OCI-LY1 (cell line): ENCODE data around the gene ENSA.
"Not testable (repeated sequence)": the region's sequence is repeated elsewhere in the genome, so short reads cannot be mapped to it uniquely, and the experiment has no call there.

Experiments
- H2AFZ ChIP-seq: fragments of 200-600 bp; sonication (generic), shearing (Covaris generic); 2 replicates; pipeline ENCODE4 v1.6.0; 2014; ENCODE audit warnings: antibody characterized with exemption, mild to moderate bottlenecking, low read length
- H3F3A ChIP-seq: fragments of 200-600 bp; sonication (generic), shearing (Covaris generic); 2 replicates; pipeline ENCODE4 v1.6.0; 2014; ENCODE audit warnings: mild to moderate bottlenecking, antibody characterized with exemption, low read length, moderate library complexity; ENCODE audit not compliant: insufficient read depth
- H3K27ac ChIP-seq: fragments of 200-600 bp; sonication (generic); 2 replicates; pipeline ENCODE4 v1.5.1; 2014; ENCODE audit warnings: low read length, mixed run types, mild to moderate bottlenecking, low read depth; ENCODE audit not compliant: poor library complexity, severe bottlenecking
- H3K27me3 ChIP-seq: fragments of 200-600 bp; sonication (generic); 2 replicates; pipeline ENCODE4 v1.6.0; 2014; ENCODE audit warnings: antibody characterized with exemption, mild to moderate bottlenecking, low read length, moderate library complexity; ENCODE audit not compliant: insufficient read depth
- H3K36me3 ChIP-seq: fragments of 200-600 bp; sonication (generic); 2 replicates; pipeline ENCODE4 v1.6.1; 2014; ENCODE audit warnings: mild to moderate bottlenecking, antibody characterized with exemption, low read length, moderate library complexity, mixed read lengths; ENCODE audit not compliant: insufficient read depth
- H3K4me1 ChIP-seq: fragments of 200-600 bp; sonication (generic); 2 replicates; pipeline ENCODE4 v1.5.1; 2014; ENCODE audit warnings: mild to moderate bottlenecking, low read length, moderate library complexity; ENCODE audit not compliant: insufficient read depth, severe bottlenecking
- H3K4me2 ChIP-seq: fragments of 200-600 bp; sonication (generic), shearing (Covaris generic); 2 replicates; pipeline ENCODE4 v1.6.1; 2014; ENCODE audit warnings: low read length
- H3K4me3 ChIP-seq: fragments of 200-600 bp; sonication (generic); 2 replicates; pipeline ENCODE4 v1.5.1; 2014; ENCODE audit warnings: low read length, low read depth, mild to moderate bottlenecking, mixed read lengths; ENCODE audit not compliant: poor library complexity, severe bottlenecking
- H3K79me2 ChIP-seq: fragments of 200-600 bp; shearing (Covaris generic); 2 replicates; pipeline ENCODE4 v1.6.1; 2016; ENCODE audit warnings: mixed run types, low read length, mixed read lengths; ENCODE audit not compliant: insufficient read depth
- H3K9ac ChIP-seq: fragments of 200-600 bp; sonication (generic), shearing (Covaris generic); 2 replicates; pipeline ENCODE4 v1.6.1; 2014; ENCODE audit warnings: mild to moderate bottlenecking, low read length, mixed read lengths
- H3K9me2 ChIP-seq: fragments of 200-600 bp; sonication (generic), shearing (Covaris generic); 2 replicates; pipeline ENCODE4 v1.6.1; 2014; ENCODE audit warnings: low read depth, mild to moderate bottlenecking, low read length, mixed read lengths
- H3K9me3 ChIP-seq: fragments of 200-600 bp; shearing (Covaris generic); 2 replicates; pipeline ENCODE4 v1.6.1; 2014; ENCODE audit warnings: low read length, mixed read lengths
- H4K20me1 ChIP-seq: fragments of 200-600 bp; sonication (generic), shearing (Covaris generic); 2 replicates; pipeline ENCODE4 v1.6.0; 2016; ENCODE audit warnings: mild to moderate bottlenecking, low read length; ENCODE audit not compliant: insufficient read depth
- EZH2 ChIP-seq: fragments of 200-600 bp; sonication (generic), shearing (Covaris generic); IDR thresholded peaks from 2 replicates; pipeline ENCODE4 v1.8.0; 2017; ENCODE audit warnings: borderline replicate concordance, mixed run types, mild to moderate bottlenecking, antibody characterized with exemption, low read length, moderate library complexity, mixed read lengths
- TF ChIP-seq, protein P1 (sequence below): fragments of 200-600 bp; sonication (generic), shearing (Covaris generic); IDR thresholded peaks from 2 replicates; pipeline ENCODE4 v1.5.1; 2017; ENCODE audit warnings: mild to moderate bottlenecking, antibody characterized with exemption, low read length, moderate library complexity, mixed read lengths

The ENSA gene

DNA sequence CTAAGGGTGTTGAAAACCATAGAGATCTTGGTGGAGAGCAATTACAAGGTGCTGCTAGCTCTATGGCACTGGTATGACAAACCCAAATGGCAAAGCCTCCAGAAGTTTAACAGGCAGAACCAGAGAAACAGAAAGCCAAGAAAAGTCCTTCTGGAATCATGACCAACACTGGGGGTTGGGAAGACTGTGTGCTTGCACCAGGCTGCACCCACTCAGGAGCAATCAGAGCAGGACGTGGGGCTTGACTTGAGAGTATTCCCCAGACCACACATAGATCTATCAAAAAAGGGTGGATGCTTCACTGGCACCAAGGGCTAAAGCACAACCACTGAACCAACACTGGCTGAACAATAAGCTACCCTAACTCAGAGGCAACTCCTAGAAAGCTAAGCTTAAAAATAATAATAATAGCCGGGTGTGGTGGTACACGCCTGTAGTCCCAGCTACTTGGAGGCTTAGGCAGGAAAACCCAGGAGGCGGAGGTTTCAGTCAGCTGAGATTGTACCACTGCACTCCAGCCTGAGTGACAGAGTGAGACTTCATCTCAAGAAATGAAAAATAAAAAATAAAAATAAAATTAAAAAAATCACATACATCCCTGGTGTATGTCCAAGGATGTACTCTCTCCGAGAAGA, 20.1 kb upstream of the ENSA start:
- Histone ChIP-seq H3K4me1 (no peaks in the 10 kb centered on the region), H3K9me3 (no peaks in the 10 kb centered on the region), H3F3A (no peaks in the 10 kb centered on the region), H3K27ac (no peak overlapping the region), H3K27me3 (no peaks in the 10 kb centered on the region), H3K4me2 (no peak overlapping the region), H4K20me1 (no peaks in the 10 kb centered on the region), H3K79me2 (no peaks in the 10 kb centered on the region), H3K36me3 (peaks cover 24% of the 10 kb centered on the region; the same call in 1 of the 2 replicates), H3K9me2 (no peaks in the 10 kb centered on the region), H2AFZ (no peak overlapping the region), H3K9ac (no peak overlapping the region), H3K4me3 (no peak overlapping the region)
- TF ChIP-seq, protein P1, sequence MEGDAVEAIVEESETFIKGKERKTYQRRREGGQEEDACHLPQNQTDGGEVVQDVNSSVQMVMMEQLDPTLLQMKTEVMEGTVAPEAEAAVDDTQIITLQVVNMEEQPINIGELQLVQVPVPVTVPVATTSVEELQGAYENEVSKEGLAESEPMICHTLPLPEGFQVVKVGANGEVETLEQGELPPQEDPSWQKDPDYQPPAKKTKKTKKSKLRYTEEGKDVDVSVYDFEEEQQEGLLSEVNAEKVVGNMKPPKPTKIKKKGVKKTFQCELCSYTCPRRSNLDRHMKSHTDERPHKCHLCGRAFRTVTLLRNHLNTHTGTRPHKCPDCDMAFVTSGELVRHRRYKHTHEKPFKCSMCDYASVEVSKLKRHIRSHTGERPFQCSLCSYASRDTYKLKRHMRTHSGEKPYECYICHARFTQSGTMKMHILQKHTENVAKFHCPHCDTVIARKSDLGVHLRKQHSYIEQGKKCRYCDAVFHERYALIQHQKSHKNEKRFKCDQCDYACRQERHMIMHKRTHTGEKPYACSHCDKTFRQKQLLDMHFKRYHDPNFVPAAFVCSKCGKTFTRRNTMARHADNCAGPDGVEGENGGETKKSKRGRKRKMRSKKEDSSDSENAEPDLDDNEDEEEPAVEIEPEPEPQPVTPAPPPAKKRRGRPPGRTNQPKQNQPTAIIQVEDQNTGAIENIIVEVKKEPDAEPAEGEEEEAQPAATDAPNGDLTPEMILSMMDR: no peak
- TF ChIP-seq EZH2: no peak

DNA sequence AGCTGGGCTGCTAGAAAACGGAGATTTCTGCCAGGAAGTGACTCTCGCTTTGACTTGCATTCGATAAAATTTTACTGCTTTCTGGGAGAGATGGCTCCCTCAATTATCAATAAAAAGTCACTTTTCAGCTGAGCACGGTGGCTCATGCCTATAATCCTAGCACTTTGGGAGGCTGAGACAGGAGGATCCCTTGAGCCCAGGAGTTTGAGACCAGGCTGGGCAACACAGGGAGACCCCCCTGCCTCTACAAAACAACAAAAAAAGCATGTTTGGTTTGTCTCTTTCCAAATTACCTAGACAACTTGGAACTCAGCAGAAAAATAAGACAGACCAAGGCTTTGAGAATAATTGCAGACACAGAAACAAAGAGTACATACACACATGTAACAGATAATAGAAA, 12.9 kb upstream of the ENSA start:
- Histone ChIP-seq H3K27ac (no peak overlapping the region), H3K36me3 (peaks cover 6% of the 10 kb centered on the region; the same call in 1 of the 2 replicates), H3K4me1 (no peaks in the 10 kb centered on the region), H3K4me2 (no peak overlapping the region), H3K27me3 (no peaks in the 10 kb centered on the region), H3K9ac (no peak overlapping the region), H3K9me2 (no peaks in the 10 kb centered on the region), H3F3A (no peaks in the 10 kb centered on the region), H3K79me2 (no peaks in the 10 kb centered on the region), H2AFZ (no peak overlapping the region), H4K20me1 (no peaks in the 10 kb centered on the region), H3K4me3 (no peak overlapping the region), H3K9me3 (no peaks in the 10 kb centered on the region)
- no peak for TF ChIP-seq EZH2
- TF ChIP-seq, protein P1: no peak

DNA sequence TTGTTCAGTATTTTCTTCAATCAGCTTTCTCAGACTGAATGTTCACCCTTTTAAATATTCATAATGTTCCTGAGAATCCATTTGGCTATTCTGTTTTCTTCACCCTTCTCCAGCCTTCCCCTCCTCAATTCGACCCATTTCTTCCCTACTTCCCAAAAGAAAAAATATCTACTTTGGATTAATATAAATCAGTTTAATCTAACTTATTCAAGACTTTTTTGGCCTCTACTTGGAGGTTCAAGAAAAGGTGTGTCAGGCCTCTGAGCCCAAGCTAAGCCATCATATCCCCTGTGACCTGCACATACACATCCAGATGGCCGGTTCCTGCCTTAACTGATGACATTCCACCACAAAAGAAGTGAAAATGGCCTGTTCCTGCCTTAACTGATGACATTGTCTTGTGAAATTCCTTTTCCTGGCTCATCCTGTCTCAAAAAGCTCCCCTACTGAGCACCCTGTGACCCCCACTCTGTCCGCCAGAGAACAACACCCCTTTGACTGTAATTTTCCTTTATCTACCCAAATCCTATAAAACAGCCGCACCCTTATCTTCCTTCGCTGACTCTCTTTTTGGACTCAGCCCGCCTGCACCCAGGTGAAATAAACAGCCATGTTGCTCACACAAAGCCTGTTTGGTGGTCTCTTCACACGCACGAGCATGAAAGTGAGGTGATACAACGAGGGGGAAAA, 11.9 kb upstream of the ENSA start:
- H3K36me3 ChIP-seq, H3K4me2 ChIP-seq, H3K4me3 ChIP-seq, H3F3A ChIP-seq, H3K9me3 ChIP-seq, H2AFZ ChIP-seq, H4K20me1 ChIP-seq, H3K27ac ChIP-seq, H3K9ac ChIP-seq, H3K27me3 ChIP-seq, H3K9me2 ChIP-seq, H3K4me1 ChIP-seq, H3K79me2 ChIP-seq: not testable (repeated sequence)

DNA sequence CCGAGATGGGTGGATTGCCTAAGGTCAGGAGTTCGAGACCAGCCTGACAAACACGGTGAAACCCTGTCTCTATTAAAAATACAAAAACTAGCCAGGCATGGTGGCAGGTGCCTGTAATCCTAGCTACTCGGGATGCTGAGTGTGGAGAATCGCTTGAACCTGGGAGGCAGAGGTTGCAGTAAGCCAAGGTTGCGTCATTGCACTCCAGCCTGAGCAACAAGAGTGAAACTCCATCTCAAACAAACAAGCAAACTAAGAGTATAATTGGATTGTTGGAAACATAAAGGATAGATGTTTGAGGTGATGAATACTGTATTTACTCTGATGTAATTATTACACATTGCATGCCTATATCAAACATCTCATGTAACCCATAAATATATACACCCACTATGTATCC, 9.0 kb upstream of the ENSA start:
- H3K4me1 ChIP-seq: peaks cover 15% of the 10 kb centered on the region
- H4K20me1 ChIP-seq, H3K9me2 ChIP-seq, H3K36me3 ChIP-seq, H3F3A ChIP-seq, H3K79me2 ChIP-seq, H3K27me3 ChIP-seq, H3K9ac ChIP-seq, H3K4me2 ChIP-seq, H3K27ac ChIP-seq, H2AFZ ChIP-seq, H3K9me3 ChIP-seq, H3K4me3 ChIP-seq: not testable (repeated sequence)

DNA sequence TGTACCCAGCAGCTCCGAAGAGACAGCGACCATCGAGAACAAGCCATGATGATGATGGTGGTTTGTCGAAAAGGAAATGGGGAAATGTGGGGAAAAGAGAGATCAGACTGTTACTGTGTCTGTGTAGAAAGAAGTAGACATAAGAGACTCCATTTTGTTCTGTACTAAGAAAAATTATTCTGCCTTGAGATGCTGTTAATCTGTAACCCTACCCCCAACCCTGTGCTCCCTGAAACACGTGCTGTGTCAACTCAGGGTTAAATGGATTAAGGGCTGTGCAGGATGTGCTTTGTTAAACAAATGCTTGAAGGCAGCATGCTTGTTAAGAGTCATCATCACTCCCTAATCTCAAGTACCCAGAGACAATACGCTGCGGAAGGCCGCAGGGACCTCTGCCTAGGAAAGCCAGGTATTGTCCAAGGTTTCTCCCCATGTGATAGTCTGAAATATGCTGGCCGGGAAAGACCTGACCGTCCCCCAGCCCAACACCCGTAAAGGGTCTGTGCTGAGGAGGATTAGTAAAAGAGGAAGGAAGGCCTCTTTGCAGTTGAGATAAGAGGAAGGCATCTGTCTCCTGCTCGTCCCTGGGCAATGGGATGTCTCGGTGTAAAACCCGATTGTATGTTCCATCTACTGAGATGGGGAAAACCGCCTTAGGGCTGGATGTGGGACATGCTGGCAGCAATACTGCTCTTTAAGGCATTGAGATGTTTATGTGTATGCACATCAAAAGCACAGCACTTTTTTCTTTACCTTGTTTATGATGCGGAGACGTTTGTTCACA, 5.6 kb upstream of the ENSA start:
- not testable (repeated sequence) for H2AFZ ChIP-seq, H3K36me3 ChIP-seq, H3K9me2 ChIP-seq, H3K79me2 ChIP-seq, H3K9ac ChIP-seq, H3F3A ChIP-seq, H3K9me3 ChIP-seq, H3K27me3 ChIP-seq, H4K20me1 ChIP-seq
- H3K27ac ChIP-seq: peak overlapping the region; percentile 33
- peak overlapping the region; percentile 32 for H3K4me3 ChIP-seq
- peak overlapping the region; percentile 45; the same call in 1 of the 2 replicates for H3K4me2 ChIP-seq
- peaks cover 20% of the 10 kb centered on the region for H3K4me1 ChIP-seq
